GM10847 (cell line): Measurements from ENCODE around the gene SORCS2.

Source experiments
- POLR2A ChIP-seq: IDR thresholded peaks from 2 replicates; pipeline ENCODE4 v1.6.1; 2011; ENCODE audit not compliant: insufficient read length; ENCODE audit errors: extremely low read depth

SORCS2 gene

GRCh38 chr4:7427361-7427760 lies 235.0 kb downstream of the SORCS2 start:
- no peak for TF ChIP-seq POLR2A

- no peak for TF ChIP-seq POLR2A
Observed at GRCh38 chr4:7427831-7428260, 235.5 kb downstream of the SORCS2 start.

GRCh38 chr4:7428261-7429068 lies 236.1 kb downstream of the SORCS2 start:
- no peak for TF ChIP-seq POLR2A

GRCh38 chr4:7429069-7429416 lies 236.7 kb downstream of the SORCS2 start:
- TF ChIP-seq POLR2A: no peak

GRCh38 chr4:7429601-7430078 lies 237.3 kb downstream of the SORCS2 start:
- no peak for TF ChIP-seq POLR2A

GRCh38 chr4:7430368-7430964 lies 238.1 kb downstream of the SORCS2 start:
- no peak for TF ChIP-seq POLR2A

- TF ChIP-seq POLR2A: no peak
Observed at GRCh38 chr4:7430965-7431695, 238.8 kb downstream of the SORCS2 start.

- no peak for TF ChIP-seq POLR2A
Observed at GRCh38 chr4:7431696-7432530, 239.6 kb downstream of the SORCS2 start.

GRCh38 chr4:7432531-7433375 lies 240.4 kb downstream of the SORCS2 start:
- TF ChIP-seq POLR2A: no peak

GRCh38 chr4:7433376-7434140 lies 241.2 kb downstream of the SORCS2 start:
- no peak for TF ChIP-seq POLR2A

- no peak for TF ChIP-seq POLR2A
Observed at GRCh38 chr4:7434141-7434765, 241.9 kb downstream of the SORCS2 start.

- TF ChIP-seq POLR2A: no peak
Observed at GRCh38 chr4:7434766-7435150, 242.4 kb downstream of the SORCS2 start, which contains the start of gene PSAPL1. TSS of gene PSAPL1 (minus strand) at chr4:7434930. CDS start at chr4:7434879, 51 bp downstream.

- TF ChIP-seq POLR2A: no peak
Observed at GRCh38 chr4:7435471-7436061, 243.2 kb downstream of the SORCS2 start.

- no peak for TF ChIP-seq POLR2A
Observed at GRCh38 chr4:7436256-7436655, 243.9 kb downstream of the SORCS2 start.
